Glutamatergic neuron (in vitro differentiated cells): ENCODE data around the gene ALKBH4. TPM values are rescaled to one million over a fixed set of nuclear protein-coding genes. Genes with fewer than 3 reads are reported as not detected.

Experiments
- DNase-seq: peaks from one replicate; pipeline ENCODE4 v3.0.0; 2022
- H3K27ac Mint-ChIP-seq: one replicate; pipeline ENCODE4 v1.8.0; 2020; ENCODE audit warnings: mild to moderate bottlenecking, mixed read lengths, inconsistent platforms; ENCODE audit not compliant: unreplicated experiment
- H3K27me3 Mint-ChIP-seq: one replicate; pipeline ENCODE4 v1.8.0; 2020; ENCODE audit warnings: mild to moderate bottlenecking, moderate library complexity, mixed read lengths, inconsistent platforms; ENCODE audit not compliant: unreplicated experiment
- H3K36me3 Mint-ChIP-seq: one replicate; pipeline ENCODE4 v1.8.0; 2020; ENCODE audit warnings: mild to moderate bottlenecking, mixed read lengths, inconsistent platforms; ENCODE audit not compliant: unreplicated experiment
- H3K4me1 Mint-ChIP-seq: one replicate; pipeline ENCODE4 v1.8.0; 2020; ENCODE audit warnings: mild to moderate bottlenecking, low read depth, mixed read lengths, inconsistent platforms; ENCODE audit not compliant: unreplicated experiment
- H3K4me3 Mint-ChIP-seq: one replicate; pipeline ENCODE4 v1.8.0; 2020; ENCODE audit warnings: mild to moderate bottlenecking, mixed read lengths, inconsistent platforms; ENCODE audit not compliant: unreplicated experiment
- H3K9me3 Mint-ChIP-seq: one replicate; pipeline ENCODE4 v1.8.0; 2020; ENCODE audit warnings: mild to moderate bottlenecking, moderate library complexity, mixed read lengths, inconsistent platforms; ENCODE audit not compliant: unreplicated experiment
- total RNA-seq: library from RNA; stranded (reverse); fragmentation: NEBNext Ultra II Directional; extraction: Animal tissue kit (Norgen Biotek cat#: 25700); gene quantifications from one replicate; pipeline ENCODE4 v1.2.1, GENCODE V29; 2021; ENCODE audit not compliant: unreplicated experiment
- TF ChIP-seq, protein P1 (sequence below): fragments of 200-600 bp; sonication (generic); IDR thresholded peaks from one replicate; pipeline ENCODE4 v1.5.0; 2021; ENCODE audit not compliant: partially characterized antibody, unreplicated experiment

Gene ALKBH4
- total RNA-seq, 1 donor from 2014 or later = 9.8 TPM

DNA sequence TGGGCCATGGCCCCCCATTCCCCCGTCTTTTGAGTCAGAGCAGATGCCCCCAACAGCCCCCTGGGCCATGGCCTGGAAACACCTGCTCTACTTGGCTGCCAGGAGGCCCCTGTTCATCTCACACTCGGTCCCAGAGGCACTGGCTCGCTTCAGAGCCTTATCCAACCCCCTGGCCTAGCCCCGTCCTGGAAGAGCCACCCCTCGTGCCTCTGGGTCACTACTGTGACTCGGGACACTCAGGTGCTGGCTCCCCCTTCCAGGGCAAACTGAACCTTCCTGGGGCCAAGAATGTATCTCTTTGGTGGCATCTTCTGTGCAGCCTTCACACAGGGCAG lies 7.1 kb upstream of the ALKBH4 start:
- Mint-ChIP-seq H3K4me1 (peaks cover 3% of the 10 kb centered on the region), H3K36me3 (no peaks in the 10 kb centered on the region), H3K9me3 (peaks cover 2% of the 10 kb centered on the region), H3K27me3 (peaks cover 8% of the 10 kb centered on the region), H3K27ac (peak overlapping the region; percentile 46), H3K4me3 (no peak overlapping the region)
- TF ChIP-seq, protein P1, sequence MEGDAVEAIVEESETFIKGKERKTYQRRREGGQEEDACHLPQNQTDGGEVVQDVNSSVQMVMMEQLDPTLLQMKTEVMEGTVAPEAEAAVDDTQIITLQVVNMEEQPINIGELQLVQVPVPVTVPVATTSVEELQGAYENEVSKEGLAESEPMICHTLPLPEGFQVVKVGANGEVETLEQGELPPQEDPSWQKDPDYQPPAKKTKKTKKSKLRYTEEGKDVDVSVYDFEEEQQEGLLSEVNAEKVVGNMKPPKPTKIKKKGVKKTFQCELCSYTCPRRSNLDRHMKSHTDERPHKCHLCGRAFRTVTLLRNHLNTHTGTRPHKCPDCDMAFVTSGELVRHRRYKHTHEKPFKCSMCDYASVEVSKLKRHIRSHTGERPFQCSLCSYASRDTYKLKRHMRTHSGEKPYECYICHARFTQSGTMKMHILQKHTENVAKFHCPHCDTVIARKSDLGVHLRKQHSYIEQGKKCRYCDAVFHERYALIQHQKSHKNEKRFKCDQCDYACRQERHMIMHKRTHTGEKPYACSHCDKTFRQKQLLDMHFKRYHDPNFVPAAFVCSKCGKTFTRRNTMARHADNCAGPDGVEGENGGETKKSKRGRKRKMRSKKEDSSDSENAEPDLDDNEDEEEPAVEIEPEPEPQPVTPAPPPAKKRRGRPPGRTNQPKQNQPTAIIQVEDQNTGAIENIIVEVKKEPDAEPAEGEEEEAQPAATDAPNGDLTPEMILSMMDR = no peak
- DNase-seq = peak; percentile 10

DNA sequence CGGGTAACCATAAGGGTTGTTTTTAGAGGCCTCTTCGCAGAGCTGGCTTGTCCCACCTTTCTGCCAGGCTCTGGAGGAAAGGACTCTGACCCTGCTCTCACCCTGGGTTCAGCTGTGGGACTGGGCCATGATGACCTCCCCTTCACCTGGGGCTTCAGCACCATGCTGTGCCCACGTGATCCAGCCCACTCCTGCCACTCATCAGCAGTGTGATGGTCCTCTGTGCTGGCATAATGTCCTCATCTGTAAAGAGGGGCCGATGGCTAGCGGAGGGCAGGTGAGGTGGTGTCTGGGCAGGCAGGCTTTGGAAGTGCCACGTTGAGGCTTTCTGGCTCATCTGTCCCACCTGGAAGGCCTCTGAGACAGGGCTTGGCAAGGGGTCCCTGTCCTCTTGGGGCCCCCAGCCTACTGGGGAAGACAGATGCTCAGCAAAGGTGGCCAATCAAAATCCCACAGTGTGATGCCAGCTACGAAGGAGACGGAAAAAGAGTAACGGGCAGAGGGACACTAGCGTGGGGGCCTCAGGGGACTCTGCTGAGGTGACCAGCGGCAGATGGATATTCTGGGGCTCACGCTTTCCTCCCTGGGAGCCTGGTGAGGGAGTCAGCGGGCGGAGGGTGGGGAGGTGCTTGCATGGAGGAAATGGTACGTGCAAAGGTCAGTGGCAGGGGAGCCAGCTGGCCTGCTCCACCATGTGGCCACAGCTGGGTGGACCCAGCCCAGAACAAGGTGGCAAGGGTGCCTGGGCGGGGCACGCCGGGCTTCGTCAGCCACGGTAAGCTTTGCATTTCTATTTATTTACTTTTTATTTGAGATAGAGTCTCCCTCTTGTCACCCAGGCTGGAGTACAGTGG lies 5.5 kb upstream of the ALKBH4 start:
- no peak overlapping the region for H3K4me3 Mint-ChIP-seq
- TF ChIP-seq, protein P1 = no peak
- DNase-seq = peak; percentile 15

DNA sequence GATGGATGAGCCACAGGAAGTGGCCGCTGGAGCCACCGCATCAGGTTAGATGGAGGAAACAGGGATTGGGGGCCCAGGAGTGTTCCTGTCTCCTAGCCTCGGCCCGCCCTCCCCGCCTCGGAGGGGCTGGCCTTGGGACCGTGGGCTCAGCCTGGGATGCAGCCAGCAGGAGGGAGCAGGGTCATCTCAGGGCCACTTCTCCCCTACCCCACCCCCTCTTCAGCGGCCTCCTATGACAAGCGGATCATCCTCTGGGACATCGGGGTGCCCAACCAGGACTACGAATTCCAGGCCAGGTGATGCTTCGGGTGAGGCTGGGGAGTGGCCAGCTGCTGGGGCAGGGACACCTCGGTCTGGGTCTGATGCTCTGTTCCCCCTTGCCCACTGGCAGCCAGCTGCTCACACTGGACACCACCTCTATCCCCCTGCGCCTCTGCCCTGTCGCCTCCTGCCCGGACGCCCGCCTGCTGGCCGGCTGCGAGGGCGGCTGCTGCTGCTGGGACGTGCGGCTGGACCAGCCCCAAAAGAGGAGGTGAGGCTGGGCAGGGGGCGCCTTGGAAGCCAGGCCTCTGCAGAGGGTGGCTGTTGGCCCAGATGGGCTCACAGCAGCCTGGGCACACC lies 4.8 kb upstream of the ALKBH4 start:
- DNase-seq = peak; percentile 11
- Mint-ChIP-seq H3K9me3 (peaks cover 2% of the 10 kb centered on the region), H3K27me3 (peaks cover 9% of the 10 kb centered on the region), H3K36me3 (no peaks in the 10 kb centered on the region), H3K4me3 (no peak overlapping the region), H3K27ac (no peak overlapping the region), H3K4me1 (peaks cover 3% of the 10 kb centered on the region)
- TF ChIP-seq, protein P1 = no peak

More for the DNA sequence above, 5.5 kb upstream of the ALKBH4 start:
- Mint-ChIP-seq H3K27me3 (peaks cover 9% of the 10 kb centered on the region), H3K36me3 (no peaks in the 10 kb centered on the region), H3K9me3 (peaks cover 2% of the 10 kb centered on the region), H3K27ac (peak overlapping the region; percentile 59), H3K4me1 (peaks cover 3% of the 10 kb centered on the region)

DNA sequence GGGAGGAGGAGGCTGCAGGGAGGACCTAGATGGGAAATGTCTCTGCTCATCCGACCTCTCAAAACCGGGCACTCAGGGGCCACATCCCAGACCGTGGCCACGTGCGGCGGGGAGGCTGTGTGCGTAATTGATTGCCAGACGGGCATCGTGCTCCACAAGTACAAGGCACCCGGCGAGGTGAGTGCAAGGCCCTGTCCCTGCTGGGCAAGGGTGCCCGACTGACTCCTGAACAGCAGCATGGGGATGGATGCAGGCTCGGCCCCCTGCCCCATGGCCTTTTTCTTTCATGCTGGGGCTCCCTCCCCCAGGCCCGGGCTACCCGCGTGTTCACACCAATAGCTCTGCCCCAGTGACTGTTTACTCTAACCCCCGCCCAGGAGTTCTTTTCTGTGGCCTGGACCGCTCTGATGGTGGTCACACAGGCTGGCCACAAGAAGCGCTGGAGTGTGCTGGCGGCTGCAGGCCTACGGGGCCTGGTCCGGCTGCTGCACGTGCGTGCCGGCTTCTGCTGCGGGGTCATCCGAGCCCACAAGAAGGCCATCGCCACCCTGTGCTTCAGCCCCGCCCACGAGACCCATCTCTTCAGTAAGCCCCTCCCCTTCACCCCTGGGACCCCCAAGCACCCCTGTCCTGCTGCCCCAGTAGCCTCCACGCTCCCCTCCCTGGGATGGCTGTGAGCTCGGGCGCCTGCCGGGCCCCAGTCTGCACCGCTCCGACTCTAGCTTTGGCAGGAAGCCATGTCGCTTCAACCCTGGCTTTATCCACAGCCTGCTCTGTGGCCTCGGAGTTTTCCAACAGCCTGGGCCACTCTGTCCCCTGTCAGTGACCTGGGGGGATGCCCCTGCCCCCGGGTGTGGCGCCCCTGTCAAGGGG lies 4.1 kb upstream of the ALKBH4 start:
- no peaks in the 10 kb centered on the region for H3K36me3 Mint-ChIP-seq

More for the DNA sequence above, 4.1 kb upstream of the ALKBH4 start:
- DNase-seq = peak; percentile 10
- H3K27me3 Mint-ChIP-seq = peaks cover 15% of the 10 kb centered on the region
- no peak overlapping the region for H3K27ac Mint-ChIP-seq
- H3K4me1 Mint-ChIP-seq = peaks cover 6% of the 10 kb centered on the region
- TF ChIP-seq, protein P1 = no peak
- H3K9me3 Mint-ChIP-seq = peaks cover 7% of the 10 kb centered on the region
- H3K4me3 Mint-ChIP-seq = no peak overlapping the region
